NT2/D1 (cell line): ENCODE results near the gene MAP4K1.

ENCODE experiments used
- SUZ12 ChIP-seq: IDR thresholded peaks from 2 replicates; pipeline ENCODE4 v1.6.1; 2011; ENCODE audit not compliant: insufficient read length, insufficient read depth; ENCODE audit errors: extremely low read depth
- ZNF274 ChIP-seq: IDR thresholded peaks from 2 replicates; pipeline ENCODE4 v1.6.1; 2011; ENCODE audit warnings: mild to moderate bottlenecking, low read depth, low read length

GRCh38 chr19:38606131-38606530 lies 11.6 kb downstream of the MAP4K1 start:
- no peak for TF ChIP-seq SUZ12
- no peak for TF ChIP-seq ZNF274
